K562 (cell line): ENCODE measurements around the gene MAST4. TPM values are rescaled to one million over a fixed set of nuclear protein-coding genes. Genes with fewer than 3 reads are reported as not detected.

ENCODE experiments used
- ATAC-seq: fragments of 200-7000 bp; cut with Tn5 transposase; 3 replicates; pipeline ENCODE4 v1.9.1; 2020; ENCODE audit warnings: moderate library complexity
- BruUV-seq: library from RNA; stranded (reverse); fragments of 400-500 nt; replicated peaks from 2 replicates; lab custom pipeline; 2021; lab: Mats Ljungman, UMichigan
- CTCF ChIA-PET: fragments of 300-600 bp; formaldehyde crosslinking; extraction: SDS; loops from one replicate; lab custom pipeline; 2021; ENCODE audit warnings: low intra/inter-chr PET ratio; lab: Yijun Ruan, JAX
- POLR2A ChIA-PET: fragments of 300-600, 350-650 bp; sonication (Branson Sonifier 250); formaldehyde crosslinking; extraction: SDS; loops from one replicate; lab custom pipeline; 2021; ENCODE audit warnings: antibody characterized with exemption, inconsistent platforms; lab: Yijun Ruan, JAX
- DNase-seq, 4 experiments: peaks; one replicate each; pipeline versions ENCODE4 v3.0.0 to v3.0.0-alpha.2; 2011 to 2018; ENCODE audit warnings: low spot score in 3 of 4, mixed read lengths in 3 of 4; ENCODE audit errors: extremely low read depth in 1 of 4
- FAIRE-seq: peaks from 2 replicates; lab custom pipeline; 2011; peaks lifted over from hg19 to GRCh38; lab: Jason Lieb, UNC
- H2AFZ ChIP-seq: 2 replicates; pipeline ENCODE4 v1.6.0; 2011; ENCODE audit warnings: low read depth, low read length, control low read depth, inconsistent platforms
- H3K27ac ChIP-seq: fragments of 200-600 bp; 3 replicates; pipeline ENCODE4 v1.8.0; 2011; ENCODE audit warnings: low read depth, mild to moderate bottlenecking, control low read depth, inconsistent platforms, low read length, moderate library complexity, mixed read lengths; ENCODE audit errors: extremely low read depth
- H3K27me3 ChIP-seq, 2 experiments: fragments of 300-600 bp in 1 of 2; 2 replicates in 1 of 2; 3 replicates in 1 of 2; pipeline versions ENCODE4 v1.6.0 to v1.8.0; 2011; ENCODE audit warnings: inconsistent platforms in 2 of 2, low read length in 2 of 2, mild to moderate bottlenecking in 1 of 2, mixed read lengths in 1 of 2, moderate library complexity in 1 of 2; ENCODE audit not compliant: control insufficient read depth in 2 of 2, insufficient read depth in 2 of 2
- H3K36me3 ChIP-seq: fragments of 300-600 bp; 3 replicates; pipeline ENCODE4 v1.8.0; 2011; ENCODE audit warnings: mild to moderate bottlenecking, low read length, inconsistent platforms; ENCODE audit not compliant: control insufficient read depth, insufficient read depth
- H3K4me1 ChIP-seq, 2 experiments: fragments of 200-600 bp in 1 of 2; replicated peaks in 1 of 2; 2 replicates in 1 of 2; 3 replicates in 1 of 2; pipeline versions ENCODE4 v1.5.1 to v1.8.0; 2011; ENCODE audit warnings: inconsistent platforms in 2 of 2, low read length in 2 of 2, mild to moderate bottlenecking in 1 of 2, mixed read lengths in 1 of 2, moderate library complexity in 1 of 2; ENCODE audit not compliant: control insufficient read depth in 2 of 2, insufficient read depth in 2 of 2
- H3K4me2 ChIP-seq: 2 replicates; pipeline ENCODE4 v1.6.1; 2011; ENCODE audit warnings: low read length, control low read depth, inconsistent platforms, mixed read lengths; ENCODE audit not compliant: insufficient read depth
- H3K4me3 ChIP-seq: fragments of 200-600 bp; sonication (generic), shearing (Covaris generic); 2 replicates; pipeline ENCODE4 v1.5.1; 2016; ENCODE audit warnings: control low read depth, inconsistent platforms
- H3K79me2 ChIP-seq: fragments of 200-600 bp; 3 replicates; pipeline ENCODE4 v1.8.0; 2011; ENCODE audit warnings: low read length, inconsistent platforms; ENCODE audit not compliant: control insufficient read depth, insufficient read depth
- H3K9ac ChIP-seq, 2 experiments: 2 replicates each; pipeline versions ENCODE4 v1.6.0 to v1.6.1; 2011; ENCODE audit warnings: low read depth in 2 of 2, low read length in 2 of 2, control low read depth in 1 of 2, inconsistent platforms in 1 of 2, mild to moderate bottlenecking in 1 of 2, mixed read lengths in 1 of 2; ENCODE audit not compliant: insufficient read depth in 1 of 2
- H3K9me1 ChIP-seq: one replicate; pipeline ENCODE4 v1.6.0; 2011; ENCODE audit warnings: inconsistent platforms, mild to moderate bottlenecking, low read length, moderate library complexity; ENCODE audit not compliant: control insufficient read depth, insufficient read depth
- H3K9me3 ChIP-seq: replicated peaks from 2 replicates; pipeline ENCODE4 v1.5.1; 2011; ENCODE audit warnings: low read depth, low read length, inconsistent platforms; ENCODE audit not compliant: control insufficient read depth, insufficient read depth
- H4K20me1 ChIP-seq: replicated peaks from 2 replicates; pipeline ENCODE4 v1.6.1; 2011; ENCODE audit warnings: low read length, inconsistent platforms, mixed read lengths; ENCODE audit not compliant: control insufficient read depth, insufficient read depth
- ARID3A ChIP-seq: IDR thresholded peaks from 2 replicates; pipeline ENCODE4 v1.6.1; 2012; ENCODE audit warnings: low read depth, low read length, improper control_type of control experiment, borderline replicate concordance
- BRF1 ChIP-seq: IDR thresholded peaks from 3 replicates; pipeline ENCODE4 v1.6.1; 2011; ENCODE audit warnings: borderline replicate concordance, mild to moderate bottlenecking; ENCODE audit not compliant: insufficient read length; ENCODE audit errors: extremely low read depth
- CEBPG ChIP-seq, 3 experiments: fragments of 200-800 bp in 1 of 3; sonication (Bioruptor generic) in 1 of 3; sonication (generic) in 1 of 3; formaldehyde crosslinking in 1 of 3; IDR thresholded peaks in 2 of 3; conservative IDR thresholded peaks in 1 of 3; 2 replicates each; pipeline versions ENCODE4 v1.6.1 to v1.8.0; 2016 to 2022; ENCODE audit warnings: missing compliant biosample characterization in 2 of 3, missing genetic modification characterization in 2 of 3, mild to moderate bottlenecking in 1 of 3, missing genetic modification reagents in 1 of 3
- DACH1 ChIP-seq: fragments of 450-650 bp; IDR thresholded peaks from 2 replicates; pipeline ENCODE4 v1.6.1; 2018; ENCODE audit not compliant: partially characterized antibody
- ETS1 ChIP-seq: conservative IDR thresholded peaks from 2 replicates; pipeline ENCODE4 v1.6.1; 2011; ENCODE audit warnings: low read depth, mild to moderate bottlenecking, low read length; ENCODE audit not compliant: control insufficient read depth
- HDAC3 ChIP-seq: fragments of 450-650 bp; IDR thresholded peaks from 2 replicates; pipeline ENCODE4 v1.6.1; 2018; ENCODE audit warnings: borderline replicate concordance, mild to moderate bottlenecking, moderate library complexity; ENCODE audit not compliant: partially characterized antibody
- RFX1 ChIP-seq: fragments of 450-650 bp; IDR thresholded peaks from 2 replicates; pipeline ENCODE4 v1.6.1; 2016; ENCODE audit warnings: mild to moderate bottlenecking, moderate library complexity
- TEAD2 ChIP-seq: fragments of 450-650 bp; IDR thresholded peaks from 2 replicates; pipeline ENCODE4 v1.6.1; 2016; ENCODE audit warnings: missing genetic modification characterization, control low read depth, missing compliant biosample characterization
- ZNF311 ChIP-seq: fragments of 250-450 bp; sonication (Bioruptor Pico); IDR thresholded peaks from 2 replicates; pipeline ENCODE4 v1.4.0; 2020; ENCODE audit warnings: mild to moderate bottlenecking, moderate library complexity
- WGBS: fragments of 100-300 bp; shearing (Covaris generic); methylation state at CpG from one replicate; pipeline ENCODE4 v1.1.6; 2016; ENCODE audit warnings: low coverage, mixed read lengths; ENCODE audit not compliant: insufficient coverage; ENCODE audit errors: missing lambda C conversion rate; 5-methylcytosine and 5-hydroxymethylcytosine counted together
- in situ Hi-C: fragments of 300-500 bp; cut with MboI; formaldehyde crosslinking; loops from 4 replicates; pipeline ENCODE4 v1.15.0; 2018; ENCODE audit warnings: inconsistent platforms, mixed read lengths
- intact Hi-C: fragments of 100-400 bp; cut with micrococcal nuclease; formaldehyde crosslinking; loops from 2 replicates; pipeline ENCODE4 v1.14.2; 2022
- polyA plus RNA-seq, 8 experiments: library from polyadenylated mRNA; depleted of rRNA in 4 of 8; stranded (reverse) in 5 of 8; unstranded in 3 of 8; fragments of >200 nt; fragmentation: Nextera tagmentation in 2 of 8; fragmentation: Illumina TruSeq in 1 of 8; extraction: Ambion mirVana in 2 of 8; extraction: Trizol in 1 of 8; gene quantifications; 2 replicates each; pipeline versions ENCODE4 v1.2.1 to v1.2.3, GENCODE V29; 2011 to 2014; ENCODE audit warnings: inconsistent platforms in 1 of 8, missing spikeins in 1 of 8
- total RNA-seq, 7 experiments: library from RNA; depleted of rRNA in 6 of 7; stranded (reverse); fragments of >200 nt in 6 of 7; fragmentation: Illumina TruSeq in 2 of 7; extraction: Trizol in 2 of 7; gene quantifications; 2 replicates each; pipeline versions ENCODE4 v1.2.1 to v1.2.3, GENCODE V29; 2011 to 2021; ENCODE audit warnings: low replicate concordance in 1 of 7
- TF ChIP-seq, protein P1 (sequence below): fragments of 450-650 bp; formaldehyde crosslinking; IDR thresholded peaks from 2 replicates; pipeline ENCODE4 v1.4.0; 2022; ENCODE audit warnings: missing genetic modification characterization

MAST4 gene
- total and polyA plus RNA-seq, 9 of the 15 experiments (the other 6 are each of a cell fraction or from before 2014, with no cell fraction given) = 0.88 to 10.1 (median 5.2) TPM

GRCh38 chr5:66870708-66871107, 274.5 kb downstream of the MAST4 start:
- Histone ChIP-seq H3K9me1 (no peaks in the 10 kb centered on the region), H3K9me3 (no peaks in the 10 kb centered on the region), H2AFZ (no peak overlapping the region), H3K27ac (no peak overlapping the region), H3K4me3 (no peak overlapping the region), H4K20me1 (no peaks in the 10 kb centered on the region), H3K4me1 (no peaks in the 10 kb centered on the region), H3K27me3 (peaks cover 5 to 10% of the 10 kb centered on the region in 2 experiments), H3K9ac (no peak overlapping the region), H3K4me2 (no peak overlapping the region), H3K36me3 (no peaks in the 10 kb centered on the region), H3K79me2 (no peaks in the 10 kb centered on the region)
- ATAC-seq (no peak), FAIRE-seq (no peak), DNase-seq (no peak)
- TF ChIP-seq CEBPG (CRISPR knock-in tag; IDR thresholded peaks at IDR 0.05) (no peak), CEBPG (tag; conservative IDR thresholded peaks at IDR 0.05 in 1 of 2, IDR thresholded peaks at IDR 0.05 in 1 of 2) (no peak), RFX1 (peak; percentile 37; the same call in 1 of the 2 replicates)
- intact Hi-C loops (no loop called here), in situ Hi-C loops (no loop called here)
- BruUV-seq = no TSS peak
- WGBS = 0% methylated on average over 10 of the region's 10 CpGs
- CTCF ChIA-PET = no interaction called here
- POLR2A ChIA-PET = no interaction called here

GRCh38 chr5:66871651-66872050, 275.5 kb downstream of the MAST4 start:
- WGBS = 2% methylated on average over 5 of the region's 5 CpGs
- no peak overlapping the region for H2AFZ ChIP-seq
- no peak overlapping the region for H3K27ac ChIP-seq
- H3K4me3 ChIP-seq = no peak overlapping the region
- intact Hi-C loops (no loop called here), in situ Hi-C loops (no loop called here)
- no peak overlapping the region for H3K9ac ChIP-seq
- H3K36me3 ChIP-seq = no peaks in the 10 kb centered on the region
- ChIA-PET POLR2A (no interaction called here), CTCF (no interaction called here)
- no peak for FAIRE-seq
- TF ChIP-seq ZNF311 = no peak
- TF ChIP-seq, protein P1, sequence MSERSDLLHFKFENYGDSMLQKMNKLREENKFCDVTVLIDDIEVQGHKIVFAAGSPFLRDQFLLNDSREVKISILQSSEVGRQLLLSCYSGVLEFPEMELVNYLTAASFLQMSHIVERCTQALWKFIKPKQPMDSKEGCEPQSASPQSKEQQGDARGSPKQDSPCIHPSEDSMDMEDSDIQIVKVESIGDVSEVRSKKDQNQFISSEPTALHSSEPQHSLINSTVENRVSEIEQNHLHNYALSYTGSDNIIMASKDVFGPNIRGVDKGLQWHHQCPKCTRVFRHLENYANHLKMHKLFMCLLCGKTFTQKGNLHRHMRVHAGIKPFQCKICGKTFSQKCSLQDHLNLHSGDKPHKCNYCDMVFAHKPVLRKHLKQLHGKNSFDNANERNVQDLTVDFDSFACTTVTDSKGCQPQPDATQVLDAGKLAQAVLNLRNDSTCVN (CRISPR knock-in tag) = no peak
- TF ChIP-seq DACH1 = no peak
- TF ChIP-seq ARID3A = no peak
- TF ChIP-seq ETS1 = no peak
- TF ChIP-seq BRF1 = no peak
- TF ChIP-seq HDAC3 = no peak
- no peak for TF ChIP-seq TEAD2 (tag)
- H3K4me2 ChIP-seq = no peak overlapping the region
- no peaks in the 10 kb centered on the region for H3K79me2 ChIP-seq
- peaks cover 5 to 10% of the 10 kb centered on the region in 2 experiments for H3K27me3 ChIP-seq
- no TSS peak for BruUV-seq
- H3K4me1 ChIP-seq = no peaks in the 10 kb centered on the region
- no peaks in the 10 kb centered on the region for H3K9me3 ChIP-seq
- H4K20me1 ChIP-seq = no peaks in the 10 kb centered on the region
- no peak for DNase-seq
- H3K9me1 ChIP-seq = no peaks in the 10 kb centered on the region
- ATAC-seq = no peak
